Right renal cortex interstitium (tissue), 3 donors: ENCODE results near the gene LRMDA. TPM values are rescaled to one million over a fixed set of nuclear protein-coding genes. Genes with fewer than 3 reads are reported as not detected.

Source experiments
- DNase-seq, 3 donors: peaks; one replicate each; pipeline ENCODE4 v3.0.0-alpha.2; 2013; ENCODE audit warnings: low read depth in 3 of 3, low spot score in 2 of 3
- polyA plus RNA-seq, 3 donors: library from polyadenylated mRNA; unstranded; fragments of 120-200 nt; gene quantifications; one replicate each; pipeline ENCODE4 v1.2.1, GENCODE V29; 2013; ENCODE audit not compliant: insufficient read length in 3 of 3

Gene LRMDA
- polyA plus RNA-seq, 3 donors, result 20.9 to 21.7 (median 21.2) TPM

- DNase-seq, result peak; percentile 92 to 95 (median 92)
These were observed 820.6 kb downstream of the LRMDA start for GRCh38 chr10:76251841-76252671.

GRCh38 chr10:76252733-76253132 is 821.3 kb downstream of the LRMDA start:
- DNase-seq, result no peak

- DNase-seq, result no peak
These were observed 823.8 kb downstream of the LRMDA start for GRCh38 chr10:76255241-76255640.

GRCh38 chr10:76257816-76258215 is 826.4 kb downstream of the LRMDA start:
- DNase-seq, result no peak

GRCh38 chr10:76265441-76266113 is 834.2 kb downstream of the LRMDA start:
- DNase-seq, result no peak

- DNase-seq, result no peak
These were observed 837.1 kb downstream of the LRMDA start for GRCh38 chr10:76268530-76268929.

- DNase-seq, result no peak
These were observed 837.5 kb downstream of the LRMDA start for GRCh38 chr10:76268954-76269353.

- no peak for DNase-seq
These were observed 839.0 kb downstream of the LRMDA start for GRCh38 chr10:76270464-76270863.

GRCh38 chr10:76274933-76275332 is 843.5 kb downstream of the LRMDA start:
- no peak for DNase-seq

- no peak for DNase-seq
These were observed 847.5 kb downstream of the LRMDA start for GRCh38 chr10:76278811-76279460.

GRCh38 chr10:76281659-76282058 is 850.2 kb downstream of the LRMDA start:
- DNase-seq, result peak in 1 of 3 donors; percentile 38

GRCh38 chr10:76282061-76283025 is 850.9 kb downstream of the LRMDA start:
- peak; percentile 89 to 95 (median 91) for DNase-seq

- no peak for DNase-seq
These were observed 852.9 kb downstream of the LRMDA start for GRCh38 chr10:76284351-76284750.

- no peak for DNase-seq
These were observed 853.6 kb downstream of the LRMDA start for GRCh38 chr10:76285012-76285411.

GRCh38 chr10:76285515-76285914 is 854.1 kb downstream of the LRMDA start:
- DNase-seq, result no peak

- DNase-seq, result no peak
These were observed 855.1 kb downstream of the LRMDA start for GRCh38 chr10:76286536-76286935.

GRCh38 chr10:76287856-76288255 is 856.4 kb downstream of the LRMDA start:
- no peak for DNase-seq

GRCh38 chr10:76291175-76291574 is 859.8 kb downstream of the LRMDA start:
- no peak for DNase-seq

- DNase-seq, result no peak
These were observed 860.5 kb downstream of the LRMDA start for GRCh38 chr10:76291885-76292284.

GRCh38 chr10:76296957-76297356 is 865.5 kb downstream of the LRMDA start:
- DNase-seq, result no peak
